Natural killer cell treated with Interleukin-12 subunit alpha and Interleukin-12 subunit beta and Interleukin-15 and Interleukin-18, amount 100 ng/mL, for 72 hours (primary cell): ENCODE measurements around the gene TMEM63A. TPM values are rescaled to one million over a fixed set of nuclear protein-coding genes. Genes with fewer than 3 reads are reported as not detected.
A peak's percentile ranks its signal among the peaks of the same experiment; 100 is the strongest.

ENCODE experiments used
- ATAC-seq, 2 donors: fragments of 150-1000 bp; cut with Tn5 transposase in 1 of 2; sonication (Bioruptor Pico), chemical (Tn5 transposase) in 1 of 2; 2 replicates each; pipeline ENCODE4 v1.10.0; 2021
- DNase-seq: peaks from one replicate; pipeline ENCODE4 v3.0.0; 2022; ENCODE audit warnings: low spot score
- H3K27ac Mint-ChIP-seq, 2 donors: 1 replicate in 1 of 2; 2 replicates in 1 of 2; pipeline ENCODE4 v1.8.0; 2022; ENCODE audit warnings: mixed read lengths in 2 of 2, mild to moderate bottlenecking in 1 of 2, moderate library complexity in 1 of 2
- H3K27me3 Mint-ChIP-seq, 2 donors: 1 replicate in 1 of 2; 2 replicates in 1 of 2; pipeline ENCODE4 v1.8.0; 2022; ENCODE audit warnings: mixed read lengths in 2 of 2
- H3K36me3 Mint-ChIP-seq: one replicate; pipeline ENCODE4 v1.8.0; 2022; ENCODE audit warnings: mixed read lengths
- H3K4me1 Mint-ChIP-seq, 2 donors: 1 replicate in 1 of 2; 2 replicates in 1 of 2; pipeline ENCODE4 v1.8.0; 2022; ENCODE audit warnings: low read depth in 2 of 2, mixed read lengths in 2 of 2, mild to moderate bottlenecking in 1 of 2
- H3K4me3 Mint-ChIP-seq: one replicate; pipeline ENCODE4 v1.8.0; 2022; ENCODE audit warnings: mixed read lengths
- H3K9me3 Mint-ChIP-seq: 2 replicates; pipeline ENCODE4 v1.8.0; 2022; ENCODE audit warnings: mixed read lengths
- total RNA-seq, 2 donors: library from RNA; stranded (reverse); gene quantifications; one replicate each; pipeline ENCODE4 v1.2.3, GENCODE V29; 2022

Gene TMEM63A
- total RNA-seq, 2 donors from 2014 or later = 42.7 to 53.6 TPM

- Mint-ChIP-seq H3K4me1 (peaks cover 12 to 13% of the 10 kb centered on the region in 2 donors), H3K4me3 (no peak overlapping the region), H3K9me3 (no peaks in the 10 kb centered on the region), H3K27me3 (no peaks in the 10 kb centered on the region), H3K27ac (no peak overlapping the region), H3K36me3 (no peaks in the 10 kb centered on the region)
- ATAC-seq = no peak
- no peak for DNase-seq
Observed at GRCh38 chr1:225861834-225862580, 20.2 kb downstream of the TMEM63A start.

GRCh38 chr1:225860876-225861441 is 21.2 kb downstream of the TMEM63A start:
- ATAC-seq (peak in 1 of 2 donors; percentile 40), DNase-seq (no peak)
- peaks cover 3 to 6% of the 10 kb centered on the region in 2 donors for H3K4me1 Mint-ChIP-seq
- no peak overlapping the region for H3K4me3 Mint-ChIP-seq
- no peaks in the 10 kb centered on the region for H3K27me3 Mint-ChIP-seq
- no peak overlapping the region for H3K27ac Mint-ChIP-seq
- H3K36me3 Mint-ChIP-seq = no peaks in the 10 kb centered on the region
- no peaks in the 10 kb centered on the region for H3K9me3 Mint-ChIP-seq

GRCh38 chr1:225860107-225860506 is 22.1 kb downstream of the TMEM63A start:
- no peak overlapping the region for H3K4me3 Mint-ChIP-seq
- ATAC-seq = no peak
- H3K4me1 Mint-ChIP-seq = peaks cover 0 to 4% of the 10 kb centered on the region in 2 donors
- H3K36me3 Mint-ChIP-seq = no peaks in the 10 kb centered on the region
- H3K27me3 Mint-ChIP-seq = no peaks in the 10 kb centered on the region
- DNase-seq = no peak
- H3K27ac Mint-ChIP-seq = no peak overlapping the region
- H3K9me3 Mint-ChIP-seq = no peaks in the 10 kb centered on the region

GRCh38 chr1:225859151-225859550 is 23.0 kb downstream of the TMEM63A start:
- H3K4me3 Mint-ChIP-seq = no peak overlapping the region
- peaks cover 3 to 4% of the 10 kb centered on the region in 2 donors for H3K4me1 Mint-ChIP-seq
- peaks cover 5% of the 10 kb centered on the region for H3K36me3 Mint-ChIP-seq
- H3K27ac Mint-ChIP-seq = no peak overlapping the region
- DNase-seq (no peak), ATAC-seq (no peak)
- no peaks in the 10 kb centered on the region for H3K9me3 Mint-ChIP-seq
- H3K27me3 Mint-ChIP-seq = no peaks in the 10 kb centered on the region

GRCh38 chr1:225857256-225857655 is 24.9 kb downstream of the TMEM63A start:
- Mint-ChIP-seq H3K27me3 (no peaks in the 10 kb centered on the region), H3K36me3 (peaks cover 11% of the 10 kb centered on the region), H3K4me3 (no peak overlapping the region), H3K27ac (no peak overlapping the region), H3K9me3 (no peaks in the 10 kb centered on the region), H3K4me1 (peaks cover 11% of the 10 kb centered on the region in 2 donors)
- DNase-seq (no peak), ATAC-seq (no peak)

GRCh38 chr1:225855503-225856300 is 26.5 kb downstream of the TMEM63A start:
- no peak overlapping the region for H3K27ac Mint-ChIP-seq
- no peaks in the 10 kb centered on the region for H3K27me3 Mint-ChIP-seq
- H3K4me1 Mint-ChIP-seq = peaks cover 18 to 21% of the 10 kb centered on the region in 2 donors
- no peak for DNase-seq
- no peaks in the 10 kb centered on the region for H3K9me3 Mint-ChIP-seq
- ATAC-seq = no peak
- H3K4me3 Mint-ChIP-seq = no peak overlapping the region
- peaks cover 11% of the 10 kb centered on the region for H3K36me3 Mint-ChIP-seq

GRCh38 chr1:225853441-225853840 is 28.7 kb downstream of the TMEM63A start:
- Mint-ChIP-seq H3K9me3 (no peaks in the 10 kb centered on the region), H3K36me3 (peaks cover 11% of the 10 kb centered on the region), H3K27me3 (no peaks in the 10 kb centered on the region), H3K27ac (peak overlapping the region in 1 of 2 donors; percentile 64), H3K4me3 (no peak overlapping the region), H3K4me1 (peaks cover 36 to 40% of the 10 kb centered on the region in 2 donors)
- no peak for ATAC-seq
- no peak for DNase-seq

- H3K9me3 Mint-ChIP-seq = no peaks in the 10 kb centered on the region
- H3K27me3 Mint-ChIP-seq = no peaks in the 10 kb centered on the region
- peaks cover 11% of the 10 kb centered on the region for H3K36me3 Mint-ChIP-seq
- peaks cover 43 to 46% of the 10 kb centered on the region in 2 donors for H3K4me1 Mint-ChIP-seq
- ATAC-seq = no peak
- H3K27ac Mint-ChIP-seq = peak overlapping the region in 1 of 2 donors; percentile 31
- no peak overlapping the region for H3K4me3 Mint-ChIP-seq
- DNase-seq = no peak
Observed at GRCh38 chr1:225852413-225853124, 29.6 kb downstream of the TMEM63A start.

GRCh38 chr1:225851805-225852204 is 30.4 kb downstream of the TMEM63A start:
- ATAC-seq = peak; percentile 54 to 62
- Mint-ChIP-seq H3K27ac (peak overlapping the region in 1 of 2 donors; percentile 31), H3K36me3 (peaks cover 11% of the 10 kb centered on the region), H3K4me1 (peaks cover 43 to 49% of the 10 kb centered on the region in 2 donors), H3K4me3 (no peak overlapping the region), H3K9me3 (no peaks in the 10 kb centered on the region), H3K27me3 (no peaks in the 10 kb centered on the region)
- no peak for DNase-seq

- H3K27ac Mint-ChIP-seq = peak overlapping the region in 1 of 2 donors; percentile 46
- peaks cover 11% of the 10 kb centered on the region for H3K36me3 Mint-ChIP-seq
- peak overlapping the region; percentile 47 for H3K4me3 Mint-ChIP-seq
- no peaks in the 10 kb centered on the region for H3K27me3 Mint-ChIP-seq
- H3K9me3 Mint-ChIP-seq = no peaks in the 10 kb centered on the region
- ATAC-seq = no peak
- peaks cover 43 to 45% of the 10 kb centered on the region in 2 donors for H3K4me1 Mint-ChIP-seq
- no peak for DNase-seq
Observed at GRCh38 chr1:225850370-225850769, 31.8 kb downstream of the TMEM63A start.

GRCh38 chr1:225849925-225850324 is 32.3 kb downstream of the TMEM63A start:
- Mint-ChIP-seq H3K4me1 (peaks cover 43 to 45% of the 10 kb centered on the region in 2 donors), H3K27me3 (no peaks in the 10 kb centered on the region), H3K9me3 (no peaks in the 10 kb centered on the region), H3K4me3 (peak overlapping the region; percentile 47), H3K27ac (peak overlapping the region in 1 of 2 donors; percentile 46), H3K36me3 (peaks cover 11% of the 10 kb centered on the region)
- ATAC-seq = peak; percentile 67 to 68
- peak; percentile 72 for DNase-seq

- Mint-ChIP-seq H3K4me3 (peak overlapping the region; percentile 59), H3K27me3 (no peaks in the 10 kb centered on the region), H3K36me3 (no peaks in the 10 kb centered on the region), H3K9me3 (no peaks in the 10 kb centered on the region), H3K27ac (peak overlapping the region; percentile 57 to 83), H3K4me1 (peaks cover 35 to 45% of the 10 kb centered on the region in 2 donors)
- no peak for ATAC-seq
- no peak for DNase-seq
Observed at GRCh38 chr1:225848030-225848955, 33.9 kb downstream of the TMEM63A start.
